ENCODE results near the gene DOCK9. TPM values are rescaled to one million over a fixed set of nuclear protein-coding genes. Genes with fewer than 3 reads are reported as not detected.
A peak's percentile ranks its signal among the peaks of the same experiment; 100 is the strongest.

Gene DOCK9
- total RNA-seq, 1 donor = 44.5 TPM

DNA sequence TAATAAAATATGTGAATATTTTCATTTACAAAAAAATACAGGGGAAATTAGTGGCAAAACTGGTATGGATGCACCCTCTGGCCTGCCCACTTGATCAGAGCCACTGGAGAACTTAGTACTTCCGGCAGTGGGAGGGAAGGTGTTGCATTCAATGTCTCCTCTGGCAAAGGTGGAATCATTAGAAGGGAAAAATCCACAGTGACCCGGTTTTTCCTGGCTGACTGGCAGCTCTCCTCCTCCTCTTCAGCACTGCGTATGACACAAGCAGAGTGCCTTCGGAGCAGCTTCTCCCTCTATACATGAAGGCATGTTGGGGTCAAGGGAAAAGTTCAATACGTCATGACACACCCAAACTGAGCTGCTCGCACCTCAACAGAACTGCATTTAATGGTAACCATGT is 123.4 kb downstream of the DOCK9 start:
- no peak overlapping the region for H3K4me3 ChIP-seq (ENCODE audit: insufficient read depth, low read length)
- H2AFZ ChIP-seq (ENCODE audit: low read length) = no peak overlapping the region
- no peaks in the 10 kb centered on the region for H3K27me3 ChIP-seq (ENCODE audit: insufficient read depth, low read length)
- H3K4me2 ChIP-seq (ENCODE audit: insufficient read depth, low read length) = no peak overlapping the region
- no peak overlapping the region for H3K27ac ChIP-seq (ENCODE audit: low read depth, low read length)
- no peaks in the 10 kb centered on the region for H4K20me1 ChIP-seq (ENCODE audit: insufficient read depth, low read length)
- H3K4me1 ChIP-seq (ENCODE audit: insufficient read depth, low read length) = peaks cover 8% of the 10 kb centered on the region
- no peaks in the 10 kb centered on the region for H3K9me3 ChIP-seq (ENCODE audit: low read depth, low read length)
- TF ChIP-seq, protein P1, sequence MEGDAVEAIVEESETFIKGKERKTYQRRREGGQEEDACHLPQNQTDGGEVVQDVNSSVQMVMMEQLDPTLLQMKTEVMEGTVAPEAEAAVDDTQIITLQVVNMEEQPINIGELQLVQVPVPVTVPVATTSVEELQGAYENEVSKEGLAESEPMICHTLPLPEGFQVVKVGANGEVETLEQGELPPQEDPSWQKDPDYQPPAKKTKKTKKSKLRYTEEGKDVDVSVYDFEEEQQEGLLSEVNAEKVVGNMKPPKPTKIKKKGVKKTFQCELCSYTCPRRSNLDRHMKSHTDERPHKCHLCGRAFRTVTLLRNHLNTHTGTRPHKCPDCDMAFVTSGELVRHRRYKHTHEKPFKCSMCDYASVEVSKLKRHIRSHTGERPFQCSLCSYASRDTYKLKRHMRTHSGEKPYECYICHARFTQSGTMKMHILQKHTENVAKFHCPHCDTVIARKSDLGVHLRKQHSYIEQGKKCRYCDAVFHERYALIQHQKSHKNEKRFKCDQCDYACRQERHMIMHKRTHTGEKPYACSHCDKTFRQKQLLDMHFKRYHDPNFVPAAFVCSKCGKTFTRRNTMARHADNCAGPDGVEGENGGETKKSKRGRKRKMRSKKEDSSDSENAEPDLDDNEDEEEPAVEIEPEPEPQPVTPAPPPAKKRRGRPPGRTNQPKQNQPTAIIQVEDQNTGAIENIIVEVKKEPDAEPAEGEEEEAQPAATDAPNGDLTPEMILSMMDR (IDR thresholded peaks at IDR 0.05; ENCODE audit: extremely low read depth, low read depth, low read length) = no peak
- DNase-seq (ENCODE audit: insufficient read length, low spot score, missing footprints) = no peak
- no peaks in the 10 kb centered on the region for H3K36me3 ChIP-seq (ENCODE audit: insufficient read depth, low read length)
- no peaks in the 10 kb centered on the region for H3K79me2 ChIP-seq (ENCODE audit: insufficient read depth, low read length)

DNA sequence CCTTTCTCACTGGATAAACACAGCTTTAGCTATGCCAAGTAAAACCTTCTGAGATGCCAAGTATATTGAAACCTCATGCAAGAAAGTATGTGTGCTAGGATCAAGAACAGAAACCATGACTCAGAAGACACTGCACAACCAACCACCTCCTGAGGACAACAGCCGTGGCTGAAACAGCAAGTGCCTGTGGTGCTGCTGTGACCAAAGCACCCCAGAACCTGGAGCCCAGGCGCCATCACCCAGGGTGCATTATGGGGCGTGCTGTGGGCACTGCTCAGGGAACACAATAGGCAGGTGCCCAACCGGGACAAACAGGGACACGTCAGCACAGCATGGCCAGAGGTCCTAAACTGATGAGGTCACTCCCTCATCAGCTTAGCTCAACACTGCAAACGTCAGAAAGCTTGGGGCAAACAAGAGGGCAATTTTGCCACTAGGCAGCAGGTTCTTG is 124.1 kb downstream of the DOCK9 start:
- peak overlapping the region; percentile 50 for H3K4me3 ChIP-seq (ENCODE audit: insufficient read depth, low read length)

DNA sequence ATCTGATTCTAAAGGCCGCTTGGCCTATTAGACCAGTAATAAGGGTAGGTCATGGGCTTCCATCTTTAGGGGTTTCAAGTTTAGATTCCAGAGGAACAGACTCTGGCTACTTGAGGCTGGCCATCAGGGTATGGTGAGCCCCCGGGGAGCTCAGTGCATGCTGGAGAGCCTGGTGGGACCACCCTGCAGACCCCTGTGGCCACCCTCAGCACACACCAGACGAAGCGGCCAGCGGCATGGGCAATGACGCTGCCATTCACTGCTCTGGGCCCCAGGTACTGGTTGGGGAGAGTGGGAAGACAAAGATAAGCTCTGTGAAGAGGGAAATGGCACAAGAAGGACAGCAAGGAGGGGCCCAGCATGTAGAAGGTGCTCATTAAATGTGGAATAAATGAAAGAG is 126.6 kb downstream of the DOCK9 start:
- Histone ChIP-seq H3K79me2 (ENCODE audit: insufficient read depth, low read length) (no peaks in the 10 kb centered on the region), H2AFZ (ENCODE audit: low read length) (no peak overlapping the region), H3K9me3 (ENCODE audit: low read depth, low read length) (no peaks in the 10 kb centered on the region), H3K27me3 (ENCODE audit: insufficient read depth, low read length) (no peaks in the 10 kb centered on the region), H3K27ac (ENCODE audit: low read depth, low read length) (no peak overlapping the region), H3K4me3 (ENCODE audit: insufficient read depth, low read length) (no peak overlapping the region), H3K36me3 (ENCODE audit: insufficient read depth, low read length) (no peaks in the 10 kb centered on the region), H3K4me1 (ENCODE audit: insufficient read depth, low read length) (peaks cover 18% of the 10 kb centered on the region), H4K20me1 (ENCODE audit: insufficient read depth, low read length) (no peaks in the 10 kb centered on the region), H3K4me2 (ENCODE audit: insufficient read depth, low read length) (no peak overlapping the region)
- TF ChIP-seq, protein P1 (IDR thresholded peaks at IDR 0.05; ENCODE audit: extremely low read depth, low read depth, low read length) = no peak
- no peak for DNase-seq (ENCODE audit: insufficient read length, low spot score, missing footprints)

More for the DNA sequence above, 124.1 kb downstream of the DOCK9 start:
- Histone ChIP-seq H3K79me2 (ENCODE audit: insufficient read depth, low read length) (no peaks in the 10 kb centered on the region), H3K4me1 (ENCODE audit: insufficient read depth, low read length) (peaks cover 12% of the 10 kb centered on the region), H3K27ac (ENCODE audit: low read depth, low read length) (peak overlapping the region; percentile 53), H3K9me3 (ENCODE audit: low read depth, low read length) (no peaks in the 10 kb centered on the region), H2AFZ (ENCODE audit: low read length) (peak overlapping the region; percentile 82), H3K4me2 (ENCODE audit: insufficient read depth, low read length) (peak overlapping the region; percentile 73), H3K27me3 (ENCODE audit: insufficient read depth, low read length) (no peaks in the 10 kb centered on the region), H4K20me1 (ENCODE audit: insufficient read depth, low read length) (no peaks in the 10 kb centered on the region), H3K36me3 (ENCODE audit: insufficient read depth, low read length) (no peaks in the 10 kb centered on the region)
- DNase-seq (ENCODE audit: insufficient read length, low spot score, missing footprints) = peak; percentile 93
- TF ChIP-seq, protein P1 (IDR thresholded peaks at IDR 0.05; ENCODE audit: extremely low read depth, low read depth, low read length) = no peak

DNA sequence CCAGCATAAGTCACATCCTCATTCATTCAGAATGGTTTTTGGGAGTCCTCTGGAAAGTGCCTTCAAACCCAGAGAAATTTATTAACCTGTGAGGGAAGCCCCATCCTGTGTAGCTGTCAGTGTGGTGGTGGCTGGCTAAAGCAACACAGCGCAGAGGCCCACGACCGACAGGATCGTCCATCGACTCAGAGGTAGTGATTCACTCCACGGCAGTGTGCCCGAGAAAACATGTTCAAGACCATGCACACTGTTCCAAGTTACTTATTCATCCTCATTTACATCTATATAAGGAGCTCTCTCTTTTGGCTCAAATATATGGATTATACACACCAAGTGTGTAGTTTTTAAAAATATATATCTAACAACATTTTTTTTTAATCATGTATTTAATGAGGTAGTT is 129.1 kb downstream of the DOCK9 start:
- Histone ChIP-seq H3K4me2 (ENCODE audit: insufficient read depth, low read length) (no peak overlapping the region), H3K79me2 (ENCODE audit: insufficient read depth, low read length) (no peaks in the 10 kb centered on the region), H3K9me3 (ENCODE audit: low read depth, low read length) (no peaks in the 10 kb centered on the region), H4K20me1 (ENCODE audit: insufficient read depth, low read length) (no peaks in the 10 kb centered on the region), H3K36me3 (ENCODE audit: insufficient read depth, low read length) (no peaks in the 10 kb centered on the region), H3K27me3 (ENCODE audit: insufficient read depth, low read length) (no peaks in the 10 kb centered on the region), H3K4me3 (ENCODE audit: insufficient read depth, low read length) (no peak overlapping the region), H3K27ac (ENCODE audit: low read depth, low read length) (no peak overlapping the region), H3K4me1 (ENCODE audit: insufficient read depth, low read length) (peaks cover 15% of the 10 kb centered on the region), H2AFZ (ENCODE audit: low read length) (no peak overlapping the region)
- DNase-seq (ENCODE audit: insufficient read length, low spot score, missing footprints) = no peak
- TF ChIP-seq, protein P1 (IDR thresholded peaks at IDR 0.05; ENCODE audit: extremely low read depth, low read depth, low read length) = no peak

Measured in osteoblast (primary cell).